ENCODE data around the gene STPG1.

The STPG1 gene

GRCh38 chr1:24426744-24427544, 13.4 kb upstream of the STPG1 start:
- no peak for DNase-seq (ENCODE audit: low read depth)

- no peak for DNase-seq (ENCODE audit: low read depth)
These were observed 12.3 kb upstream of the STPG1 start for GRCh38 chr1:24425922-24426321.

GRCh38 chr1:24425441-24425840, 11.9 kb upstream of the STPG1 start:
- DNase-seq (ENCODE audit: low read depth) = no peak

GRCh38 chr1:24424990-24425389, 11.4 kb upstream of the STPG1 start:
- DNase-seq (ENCODE audit: low read depth) = no peak

GRCh38 chr1:24424207-24424606, 10.6 kb upstream of the STPG1 start:
- DNase-seq (ENCODE audit: low read depth) = no peak

- no peak for DNase-seq (ENCODE audit: low read depth)
These were observed 7.9 kb upstream of the STPG1 start for GRCh38 chr1:24421502-24421901.

- no peak for DNase-seq (ENCODE audit: low read depth)
These were observed 7.0 kb upstream of the STPG1 start for GRCh38 chr1:24420547-24420946.

GRCh38 chr1:24418898-24419628, 5.5 kb upstream of the STPG1 start:
- no peak for DNase-seq (ENCODE audit: low read depth)

GRCh38 chr1:24417681-24418080, 4.1 kb upstream of the STPG1 start:
- DNase-seq (ENCODE audit: low read depth) = no peak

GRCh38 chr1:24416666-24417391, 3.2 kb upstream of the STPG1 start:
- peak; percentile 24 for DNase-seq (ENCODE audit: low read depth)

GRCh38 chr1:24415910-24416665, 2.5 kb upstream of the STPG1 start:
- peak; percentile 3 for DNase-seq (ENCODE audit: low read depth)

- peak; percentile 94 for DNase-seq (ENCODE audit: low read depth)
These were observed 1.8 kb upstream of the STPG1 start, which contains the start of gene NIPAL3 for GRCh38 chr1:24415334-24415909. TSS of gene NIPAL3 (plus strand) at chr1:24415802. CDS start at chr1:24419548, 3,746 bp downstream.

GRCh38 chr1:24414775-24415333, 1.3 kb upstream of the STPG1 start:
- DNase-seq (ENCODE audit: low read depth) = no peak

- no peak for DNase-seq (ENCODE audit: low read depth)
These were observed 1.2 kb downstream of the STPG1 start for GRCh38 chr1:24412408-24412807.

- no peak for DNase-seq (ENCODE audit: low read depth)
These were observed 1.6 kb downstream of the STPG1 start for GRCh38 chr1:24411963-24412362.

- no peak for DNase-seq (ENCODE audit: low read depth)
These were observed 2.8 kb downstream of the STPG1 start for GRCh38 chr1:24410750-24411149.

- no peak for DNase-seq (ENCODE audit: low read depth)
These were observed 4.0 kb downstream of the STPG1 start for GRCh38 chr1:24409535-24409934.

- DNase-seq (ENCODE audit: low read depth) = no peak
These were observed 6.8 kb downstream of the STPG1 start for GRCh38 chr1:24406788-24407187.

GRCh38 chr1:24403806-24404205, 9.8 kb downstream of the STPG1 start:
- DNase-seq (ENCODE audit: low read depth) = no peak

GRCh38 chr1:24400065-24400464, 13.5 kb downstream of the STPG1 start:
- no peak for DNase-seq (ENCODE audit: low read depth)

- no peak for DNase-seq (ENCODE audit: low read depth)
These were observed 19.7 kb downstream of the STPG1 start for GRCh38 chr1:24393892-24394291.

Data from activated gamma-delta T cell treated with anti-CD3 and anti-CD28 coated beads, Interleukin-2, amount 50 U/mL, for 16 hours (primary cell).